ENCODE data around the gene PGGHG. TPM values are rescaled to one million over a fixed set of nuclear protein-coding genes. Genes with fewer than 3 reads are reported as not detected.

The PGGHG gene
- total RNA-seq, 1 donor from 2014 or later = 20.5 TPM

- H3K27ac ChIP-seq = no peak overlapping the region
- H3K9me3 ChIP-seq (ENCODE audit: low read depth) = no peaks in the 10 kb centered on the region
- no peaks in the 10 kb centered on the region for H3K36me3 ChIP-seq
- peaks cover 9% of the 10 kb centered on the region for H3K9me3 Mint-ChIP-seq
- no peak overlapping the region for H2AFZ ChIP-seq (replicated peaks)
- H3K27me3 ChIP-seq = no peaks in the 10 kb centered on the region
- no peaks in the 10 kb centered on the region for H3K79me2 ChIP-seq (ENCODE audit: low read depth)
- peaks cover 12% of the 10 kb centered on the region for H3K27me3 Mint-ChIP-seq (ENCODE audit: insufficient read depth, low read depth)
- no peak overlapping the region for H3K27ac Mint-ChIP-seq
- no peak overlapping the region for H3K4me3 Mint-ChIP-seq
- TF ChIP-seq EZH2phosphoT487 (IDR thresholded peaks at IDR 0.05) (no peak), EZH2 (IDR thresholded peaks at IDR 0.05) (no peak), CTCF (IDR thresholded peaks at IDR 0.05) (no peak)
- no peaks in the 10 kb centered on the region for H4K20me1 ChIP-seq (ENCODE audit: low read depth)
- H3K9ac ChIP-seq = no peak overlapping the region
- H3K4me2 ChIP-seq = no peak overlapping the region
- no peak for DNase-seq (ENCODE audit: low spot score)
- no peaks in the 10 kb centered on the region for H3F3A ChIP-seq (ENCODE audit: low read depth)
- H3K4me1 ChIP-seq = no peaks in the 10 kb centered on the region
- H3K4me1 Mint-ChIP-seq = no peaks in the 10 kb centered on the region
- H3K4me3 ChIP-seq = no peak overlapping the region
- peaks cover 8% of the 10 kb centered on the region for H3K36me3 Mint-ChIP-seq
These were observed 31.0 kb upstream of the PGGHG start for GRCh38 chr11:257766-258493.

GRCh38 chr11:259413-259812 is 29.5 kb upstream of the PGGHG start:
- Histone ChIP-seq H3K4me3 (no peak overlapping the region), H3F3A (ENCODE audit: low read depth) (no peaks in the 10 kb centered on the region), H3K9me3 (ENCODE audit: low read depth) (no peaks in the 10 kb centered on the region), H3K79me2 (ENCODE audit: low read depth) (no peaks in the 10 kb centered on the region), H4K20me1 (ENCODE audit: low read depth) (no peaks in the 10 kb centered on the region), H3K9ac (no peak overlapping the region), H3K36me3 (no peaks in the 10 kb centered on the region), H3K4me2 (no peak overlapping the region), H3K4me1 (no peaks in the 10 kb centered on the region), H3K27ac (no peak overlapping the region), H2AFZ (replicated peaks) (no peak overlapping the region), H3K27me3 (no peaks in the 10 kb centered on the region)
- DNase-seq (ENCODE audit: low spot score) = no peak
- H3K4me1 Mint-ChIP-seq = no peaks in the 10 kb centered on the region
- H3K27ac Mint-ChIP-seq = no peak overlapping the region
- TF ChIP-seq EZH2 (IDR thresholded peaks at IDR 0.05) (no peak), EZH2phosphoT487 (IDR thresholded peaks at IDR 0.05) (no peak), CTCF (IDR thresholded peaks at IDR 0.05) (no peak)
- peaks cover 12% of the 10 kb centered on the region for H3K27me3 Mint-ChIP-seq (ENCODE audit: insufficient read depth, low read depth)
- no peak overlapping the region for H3K4me3 Mint-ChIP-seq
- no peaks in the 10 kb centered on the region for H3K36me3 Mint-ChIP-seq
- H3K9me3 Mint-ChIP-seq = peaks cover 9% of the 10 kb centered on the region

GRCh38 chr11:261624-262023 is 27.3 kb upstream of the PGGHG start:
- Mint-ChIP-seq H3K9me3 (peaks cover 9% of the 10 kb centered on the region), H3K4me1 (no peaks in the 10 kb centered on the region), H3K27me3 (ENCODE audit: insufficient read depth, low read depth) (peaks cover 7% of the 10 kb centered on the region), H3K27ac (no peak overlapping the region), H3K4me3 (no peak overlapping the region), H3K36me3 (no peaks in the 10 kb centered on the region)
- H3K4me2 ChIP-seq = no peak overlapping the region
- no peaks in the 10 kb centered on the region for H3K79me2 ChIP-seq (ENCODE audit: low read depth)
- H4K20me1 ChIP-seq (ENCODE audit: low read depth) = no peaks in the 10 kb centered on the region
- H3F3A ChIP-seq (ENCODE audit: low read depth) = no peaks in the 10 kb centered on the region
- H3K4me3 ChIP-seq = no peak overlapping the region
- TF ChIP-seq EZH2 (IDR thresholded peaks at IDR 0.05) (no peak), EZH2phosphoT487 (IDR thresholded peaks at IDR 0.05) (no peak), CTCF (IDR thresholded peaks at IDR 0.05) (no peak)
- H3K27me3 ChIP-seq = no peaks in the 10 kb centered on the region
- DNase-seq (ENCODE audit: low spot score) = no peak
- H3K36me3 ChIP-seq = no peaks in the 10 kb centered on the region
- H3K9me3 ChIP-seq (ENCODE audit: low read depth) = no peaks in the 10 kb centered on the region
- H2AFZ ChIP-seq (replicated peaks) = no peak overlapping the region
- no peaks in the 10 kb centered on the region for H3K4me1 ChIP-seq
- H3K27ac ChIP-seq = no peak overlapping the region
- no peak overlapping the region for H3K9ac ChIP-seq
